Fibroblast of lung (primary cell): ENCODE measurements around the gene BPTF.

Experiments
- CTCF ChIP-seq, 2 donors: IDR thresholded peaks in 1 of 2; conservative IDR thresholded peaks in 1 of 2; 1 replicate in 1 of 2; 2 replicates in 1 of 2; pipeline ENCODE4 v1.5.1; 2011 to 2012; ENCODE audit warnings: low read length in 2 of 2, control low read depth in 1 of 2, inconsistent platforms in 1 of 2, low read depth in 1 of 2, mild to moderate bottlenecking in 1 of 2
- EZH2 ChIP-seq: IDR thresholded peaks from 2 replicates; pipeline ENCODE4 v1.5.1; 2012; ENCODE audit warnings: low read length, control low read depth, mild to moderate bottlenecking; ENCODE audit errors: missing control alignments

DNA sequence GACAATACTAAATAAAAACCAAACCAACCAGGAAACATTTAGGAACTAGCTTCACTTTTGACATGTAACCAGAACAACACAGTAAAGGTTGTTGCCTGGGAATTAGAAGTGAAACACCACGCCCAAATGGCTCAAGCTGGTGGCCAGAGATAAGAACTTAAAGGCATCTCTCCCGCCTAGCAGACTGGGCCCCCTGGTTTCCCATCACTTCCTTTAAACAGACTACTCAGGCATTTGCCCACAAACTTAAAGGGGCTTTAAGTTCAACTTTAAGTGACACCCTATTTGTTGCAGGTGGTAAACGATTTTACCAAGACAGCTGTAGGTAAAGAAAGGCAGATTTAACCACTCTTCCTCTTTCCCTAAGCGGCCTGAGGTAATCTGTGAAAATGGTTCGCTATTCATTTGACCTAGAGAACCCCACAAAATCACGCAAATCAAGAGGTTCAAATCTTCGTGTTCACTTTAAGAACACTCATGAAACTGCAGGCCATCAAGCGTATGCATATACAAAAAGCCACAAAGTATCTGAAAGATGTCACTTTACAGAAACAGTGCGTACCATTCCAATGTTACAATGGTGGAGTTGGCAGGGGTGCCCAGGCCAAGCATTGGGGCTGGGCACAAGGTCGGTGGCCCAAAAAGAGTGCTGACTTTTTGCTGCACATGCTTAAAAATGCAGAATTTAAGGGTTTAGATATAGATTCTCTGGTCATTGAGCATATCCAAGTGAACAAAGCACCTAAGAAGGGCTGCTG is 40.8 kb upstream of the BPTF start:
- TF ChIP-seq CTCF (conservative IDR thresholded peaks at IDR 0.05 in 1 of 2, IDR thresholded peaks at IDR 0.05 in 1 of 2; ENCODE audit: low read depth in 1 of 2, low read length in 2 of 2) (no peak), EZH2 (no peak)
